ENCODE results near the gene PNRC2. TPM values are rescaled to one million over a fixed set of nuclear protein-coding genes. Genes with fewer than 3 reads are reported as not detected.

PNRC2 gene
- polyA plus RNA-seq, 1 donor (not counting 4 experiments of a cell fraction or from before 2014, with no cell fraction given), result 87.1 TPM

- peaks cover 19% of the 10 kb centered on the region for H3K4me1 ChIP-seq (ENCODE audit: control insufficient read depth, extremely low read depth, insufficient read depth, low read length)
- no peak overlapping the region for H2AFZ ChIP-seq (ENCODE audit: control insufficient read depth, low read length)
- dilution Hi-C loops (cut with MboI; ENCODE audit: extremely low pct_ligation_motif_present, low sequenced_read_pairs), result no loop called here
- H3K36me3 ChIP-seq (ENCODE audit: control insufficient read depth in 2 of 2, extremely low read depth in 1 of 2, insufficient read depth in 2 of 2, low read length in 2 of 2), result peaks cover 6 to 20% of the 10 kb centered on the region in 2 experiments
- FAIRE-seq (no peak), DNase-seq (ENCODE audit: low read depth, low spot score) (no peak)
- no peak overlapping the region for H3K27ac ChIP-seq (ENCODE audit: control insufficient read depth, insufficient read depth, low read length)
- no peak for TF ChIP-seq CTCF (optimal IDR thresholded peaks at IDR 0.05 in 1 of 3, IDR thresholded peaks at IDR 0.05 in 1 of 3, conservative IDR thresholded peaks at IDR 0.05 in 1 of 3; ENCODE audit: extremely low read depth in 1 of 3, insufficient read depth in 2 of 3, low read length in 3 of 3)
- TF ChIP-seq EZH2 (IDR thresholded peaks at IDR 0.05; ENCODE audit: low read length), result no peak
- H3K9ac ChIP-seq (ENCODE audit: control insufficient read depth, extremely low read depth, insufficient read depth, low read length), result no peak overlapping the region
- H3K79me2 ChIP-seq (ENCODE audit: control insufficient read depth, insufficient read depth, low read length), result peaks cover 74% of the 10 kb centered on the region
- peak overlapping the region in 1 of 3 experiments; percentile 95 for H3K4me3 ChIP-seq (ENCODE audit: control insufficient read depth in 2 of 3, extremely low read depth in 1 of 3, insufficient read depth in 2 of 3, low read depth in 1 of 3, low read length in 3 of 3)
- H3K4me2 ChIP-seq (ENCODE audit: control insufficient read depth, extremely low read depth, insufficient read depth, low read depth, low read length), result peak overlapping the region; percentile 84
- no peaks in the 10 kb centered on the region for H3K9me1 ChIP-seq (ENCODE audit: control insufficient read depth, extremely low read depth, insufficient read depth, low read length)
- no peaks in the 10 kb centered on the region for H3K27me3 ChIP-seq (ENCODE audit: control insufficient read depth, extremely low read depth, insufficient read depth, low read length)
- H4K20me1 ChIP-seq (ENCODE audit: control insufficient read depth, extremely low read depth, insufficient read depth, low read length), result peaks cover 3% of the 10 kb centered on the region
- no peaks in the 10 kb centered on the region for H3K9me3 ChIP-seq (ENCODE audit: control insufficient read depth, low read depth, low read length)
Observed at GRCh38 chr1:23977854-23978191, 18.2 kb downstream of the PNRC2 start.

GRCh38 chr1:23978805-23979204 is 19.2 kb downstream of the PNRC2 start:
- Histone ChIP-seq H3K9ac (ENCODE audit: control insufficient read depth, extremely low read depth, insufficient read depth, low read length) (peak overlapping the region; percentile 98), H4K20me1 (ENCODE audit: control insufficient read depth, extremely low read depth, insufficient read depth, low read length) (peaks cover 3% of the 10 kb centered on the region), H3K9me1 (ENCODE audit: control insufficient read depth, extremely low read depth, insufficient read depth, low read length) (no peaks in the 10 kb centered on the region), H3K9me3 (ENCODE audit: control insufficient read depth, low read depth, low read length) (no peaks in the 10 kb centered on the region), H3K4me1 (ENCODE audit: control insufficient read depth, extremely low read depth, insufficient read depth, low read length) (peaks cover 19% of the 10 kb centered on the region), H3K4me3 (ENCODE audit: control insufficient read depth in 2 of 3, extremely low read depth in 1 of 3, insufficient read depth in 2 of 3, low read depth in 1 of 3, low read length in 3 of 3) (peak overlapping the region; percentile 80 to 95 (median 93)), H3K79me2 (ENCODE audit: control insufficient read depth, insufficient read depth, low read length) (peaks cover 64% of the 10 kb centered on the region), H2AFZ (ENCODE audit: control insufficient read depth, low read length) (no peak overlapping the region), H3K27ac (ENCODE audit: control insufficient read depth, insufficient read depth, low read length) (peak overlapping the region; percentile 93), H3K4me2 (ENCODE audit: control insufficient read depth, extremely low read depth, insufficient read depth, low read depth, low read length) (peak overlapping the region; percentile 84), H3K36me3 (ENCODE audit: control insufficient read depth in 2 of 2, extremely low read depth in 1 of 2, insufficient read depth in 2 of 2, low read length in 2 of 2) (peaks cover 3 to 12% of the 10 kb centered on the region in 2 experiments), H3K27me3 (ENCODE audit: control insufficient read depth, extremely low read depth, insufficient read depth, low read length) (no peaks in the 10 kb centered on the region)
- FAIRE-seq (no peak), DNase-seq (ENCODE audit: low read depth, low spot score) (no peak)
- dilution Hi-C loops (cut with MboI; ENCODE audit: extremely low pct_ligation_motif_present, low sequenced_read_pairs), result no loop called here
- TF ChIP-seq CTCF (optimal IDR thresholded peaks at IDR 0.05 in 1 of 3, IDR thresholded peaks at IDR 0.05 in 1 of 3, conservative IDR thresholded peaks at IDR 0.05 in 1 of 3; ENCODE audit: extremely low read depth in 1 of 3, insufficient read depth in 2 of 3, low read length in 3 of 3), result no peak
- TF ChIP-seq EZH2 (IDR thresholded peaks at IDR 0.05; ENCODE audit: low read length), result no peak

All from keratinocyte (primary cell).